Measurements from ENCODE around the gene TTL. TPM values are rescaled to one million over a fixed set of nuclear protein-coding genes. Genes with fewer than 3 reads are reported as not detected.

The TTL gene
- total RNA-seq, 1 donor from 2014 or later = 58.6 TPM

GRCh38 chr2:112480530-112481049 is 1.4 kb upstream of the TTL start:
- Mint-ChIP-seq H3K27me3 (no peaks in the 10 kb centered on the region), H3K27ac (no peak overlapping the region), H3K4me3 (peak overlapping the region; percentile 99), H3K4me1 (ENCODE audit: unreplicated experiment) (peaks cover 14% of the 10 kb centered on the region), H3K36me3 (peaks cover 11% of the 10 kb centered on the region), H3K9me3 (no peaks in the 10 kb centered on the region)
- no peak for TF ChIP-seq CTCF (conservative IDR thresholded peaks at IDR 0.05)
- no peak for DNase-seq (ENCODE audit: extremely low spot score, unreplicated experiment)

GRCh38 chr2:112481050-112481527 is 867 bp upstream of the TTL start:
- H3K36me3 Mint-ChIP-seq = peaks cover 13% of the 10 kb centered on the region
- peak; percentile 77 for TF ChIP-seq CTCF (conservative IDR thresholded peaks at IDR 0.05)
- H3K27me3 Mint-ChIP-seq = no peaks in the 10 kb centered on the region
- peaks cover 14% of the 10 kb centered on the region for H3K4me1 Mint-ChIP-seq (ENCODE audit: unreplicated experiment)
- H3K9me3 Mint-ChIP-seq = no peaks in the 10 kb centered on the region
- peak overlapping the region; percentile 96 for H3K27ac Mint-ChIP-seq
- DNase-seq (ENCODE audit: extremely low spot score, unreplicated experiment) = peak; percentile 83
- H3K4me3 Mint-ChIP-seq = peak overlapping the region; percentile 99

- H3K27ac Mint-ChIP-seq = peak overlapping the region; percentile 59
- H3K27me3 Mint-ChIP-seq = no peaks in the 10 kb centered on the region
- H3K36me3 Mint-ChIP-seq = peaks cover 23% of the 10 kb centered on the region
- no peaks in the 10 kb centered on the region for H3K9me3 Mint-ChIP-seq
- TF ChIP-seq CTCF (conservative IDR thresholded peaks at IDR 0.05) = no peak
- H3K4me3 Mint-ChIP-seq = peak overlapping the region; percentile 97
- peaks cover 14% of the 10 kb centered on the region for H3K4me1 Mint-ChIP-seq (ENCODE audit: unreplicated experiment)
- no peak for DNase-seq (ENCODE audit: extremely low spot score, unreplicated experiment)
Observed at GRCh38 chr2:112482309-112483041, 519 bp downstream of the TTL start.

- Mint-ChIP-seq H3K27me3 (no peaks in the 10 kb centered on the region), H3K4me1 (ENCODE audit: unreplicated experiment) (peaks cover 14% of the 10 kb centered on the region), H3K27ac (peak overlapping the region; percentile 59), H3K9me3 (no peaks in the 10 kb centered on the region), H3K4me3 (peak overlapping the region; percentile 97), H3K36me3 (peaks cover 23% of the 10 kb centered on the region)
- no peak for DNase-seq (ENCODE audit: extremely low spot score, unreplicated experiment)
- no peak for TF ChIP-seq CTCF (conservative IDR thresholded peaks at IDR 0.05)
Observed at GRCh38 chr2:112483042-112483473, 1.1 kb downstream of the TTL start.

- Mint-ChIP-seq H3K4me1 (ENCODE audit: unreplicated experiment) (peaks cover 14% of the 10 kb centered on the region), H3K4me3 (peak overlapping the region; percentile 97)
- TF ChIP-seq CTCF (conservative IDR thresholded peaks at IDR 0.05) = no peak
Observed at GRCh38 chr2:112483831-112484230, 1.9 kb downstream of the TTL start.

More at GRCh38 chr2:112483831-112484230, 1.9 kb downstream of the TTL start:
- H3K27me3 Mint-ChIP-seq = no peaks in the 10 kb centered on the region
- no peak overlapping the region for H3K27ac Mint-ChIP-seq
- DNase-seq (ENCODE audit: extremely low spot score, unreplicated experiment) = no peak
- no peaks in the 10 kb centered on the region for H3K9me3 Mint-ChIP-seq
- peaks cover 23% of the 10 kb centered on the region for H3K36me3 Mint-ChIP-seq
